Smooth muscle cell (in vitro differentiated cells): ENCODE data around the gene EEA1. TPM values are rescaled to one million over a fixed set of nuclear protein-coding genes. Genes with fewer than 3 reads are reported as not detected.

Source experiments
- DNase-seq: peaks from one replicate; lab custom pipeline; 2025; ENCODE audit not compliant: unreplicated experiment; lab: John Stamatoyannopoulos, UW
- H2AFZ ChIP-seq: fragments of 200-600 bp; sonication (generic); 2 replicates; pipeline ENCODE4 v1.6.0; 2016; ENCODE audit warnings: antibody characterized with exemption, low read depth, mild to moderate bottlenecking
- H3F3A ChIP-seq: fragments of 200-600 bp; sonication (generic); 2 replicates; pipeline ENCODE4 v1.6.0; 2017; ENCODE audit warnings: antibody characterized with exemption, low read depth
- H3K27ac ChIP-seq: fragments of 200-600 bp; sonication (generic); 2 replicates; pipeline ENCODE4 v1.5.1; 2016; ENCODE audit warnings: low read depth, mild to moderate bottlenecking
- H3K27me3 ChIP-seq: fragments of 200-600 bp; sonication (generic); 2 replicates; pipeline ENCODE4 v1.6.1; 2016; ENCODE audit warnings: low read depth, mild to moderate bottlenecking
- H3K36me3 ChIP-seq: fragments of 200-600 bp; sonication (generic); 2 replicates; pipeline ENCODE4 v1.5.1; 2016; ENCODE audit warnings: low read depth
- H3K4me1 ChIP-seq: fragments of 200-600 bp; sonication (generic); 2 replicates; pipeline ENCODE4 v1.5.1; 2016; ENCODE audit warnings: low read depth
- H3K4me2 ChIP-seq: fragments of 200-600 bp; sonication (generic); 2 replicates; pipeline ENCODE4 v1.6.0; 2016; ENCODE audit warnings: mild to moderate bottlenecking
- H3K4me3 ChIP-seq: fragments of 200-600 bp; sonication (generic); 2 replicates; pipeline ENCODE4 v1.5.1; 2016; ENCODE audit warnings: mild to moderate bottlenecking
- H3K79me2 ChIP-seq: fragments of 200-600 bp; sonication (generic); 2 replicates; pipeline ENCODE4 v1.6.0; 2016; ENCODE audit warnings: low read depth, mild to moderate bottlenecking
- H3K9ac ChIP-seq: fragments of 200-600 bp; sonication (generic); 2 replicates; pipeline ENCODE4 v1.6.0; 2016; ENCODE audit warnings: low read depth
- H3K9me3 ChIP-seq: fragments of 200-600 bp; sonication (generic); replicated peaks from 2 replicates; pipeline ENCODE4 v1.5.1; 2016; ENCODE audit warnings: low read depth
- H4K20me1 ChIP-seq: fragments of 200-600 bp; sonication (generic); 2 replicates; pipeline ENCODE4 v1.6.0; 2016; ENCODE audit warnings: low read depth
- CTCF ChIP-seq: fragments of 200-600 bp; sonication (generic); IDR thresholded peaks from 2 replicates; pipeline ENCODE4 v1.5.1; 2017; ENCODE audit warnings: borderline replicate concordance, mild to moderate bottlenecking, antibody characterized with exemption; ENCODE audit not compliant: insufficient read depth, poor library complexity, severe bottlenecking
- WGBS: methylation state at CpG from one replicate; pipeline ENCODE4 v1.1.7; 2016; ENCODE audit warnings: low lambda C conversion rate; 5-methylcytosine and 5-hydroxymethylcytosine counted together
- polyA plus RNA-seq: library from polyadenylated mRNA; unstranded; fragments of >200 nt; fragmentation: Nextera tagmentation; extraction: Ambion mirVana; gene quantifications from 2 replicates; pipeline ENCODE4 v1.2.1, GENCODE V29; 2016
- total RNA-seq: library from RNA; depleted of rRNA; stranded (reverse); fragments of >200 nt; gene quantifications from 2 replicates; pipeline ENCODE4 v1.2.3, GENCODE V29; 2014

The EEA1 gene
- total and polyA plus RNA-seq, 2 experiments from 2014 or later = 25.1 to 29.0 TPM

GRCh38 chr12:92921877-92922276 is 7.2 kb downstream of the EEA1 start:
- H3K36me3 ChIP-seq = no peaks in the 10 kb centered on the region
- H3K27ac ChIP-seq = no peak overlapping the region
- WGBS = 95% methylated on average over 1 of the region's 1 CpG
- peaks cover 7% of the 10 kb centered on the region for H3F3A ChIP-seq
- no peak for DNase-seq
- peaks cover 42% of the 10 kb centered on the region for H4K20me1 ChIP-seq
- H2AFZ ChIP-seq = no peak overlapping the region
- no peak overlapping the region for H3K9ac ChIP-seq
- H3K27me3 ChIP-seq = no peaks in the 10 kb centered on the region
- H3K79me2 ChIP-seq = peaks cover 51% of the 10 kb centered on the region
- no peaks in the 10 kb centered on the region for H3K9me3 ChIP-seq
- H3K4me3 ChIP-seq = no peak overlapping the region
- no peak for TF ChIP-seq CTCF
- peaks cover 5% of the 10 kb centered on the region for H3K4me1 ChIP-seq
- no peak overlapping the region for H3K4me2 ChIP-seq

- H3K9ac ChIP-seq = no peak overlapping the region
- H3F3A ChIP-seq = no peaks in the 10 kb centered on the region
- H3K4me3 ChIP-seq = no peak overlapping the region
- 95% methylated on average over 2 of the region's 2 CpGs for WGBS
- peaks cover 32% of the 10 kb centered on the region for H4K20me1 ChIP-seq
- TF ChIP-seq CTCF = no peak
- H3K36me3 ChIP-seq = no peaks in the 10 kb centered on the region
- DNase-seq = no peak
- H3K79me2 ChIP-seq = peaks cover 46% of the 10 kb centered on the region
- no peaks in the 10 kb centered on the region for H3K27me3 ChIP-seq
- no peak overlapping the region for H2AFZ ChIP-seq
- no peaks in the 10 kb centered on the region for H3K9me3 ChIP-seq
- no peak overlapping the region for H3K4me2 ChIP-seq
- no peak overlapping the region for H3K27ac ChIP-seq
- H3K4me1 ChIP-seq = no peaks in the 10 kb centered on the region
Observed at GRCh38 chr12:92915365-92915764, 13.7 kb downstream of the EEA1 start.

GRCh38 chr12:92914170-92914569 is 14.9 kb downstream of the EEA1 start:
- no peaks in the 10 kb centered on the region for H3K27me3 ChIP-seq
- 92% methylated on average over 4 of the region's 4 CpGs for WGBS
- no peaks in the 10 kb centered on the region for H3K36me3 ChIP-seq
- H3K4me3 ChIP-seq = no peak overlapping the region
- H2AFZ ChIP-seq = no peak overlapping the region
- peaks cover 57% of the 10 kb centered on the region for H3K79me2 ChIP-seq
- no peak for TF ChIP-seq CTCF
- no peak overlapping the region for H3K9ac ChIP-seq
- no peaks in the 10 kb centered on the region for H3F3A ChIP-seq
- H4K20me1 ChIP-seq = peaks cover 32% of the 10 kb centered on the region
- DNase-seq = no peak
- H3K9me3 ChIP-seq = no peaks in the 10 kb centered on the region
- H3K27ac ChIP-seq = no peak overlapping the region
- no peaks in the 10 kb centered on the region for H3K4me1 ChIP-seq
- no peak overlapping the region for H3K4me2 ChIP-seq

GRCh38 chr12:92912672-92913071 is 16.4 kb downstream of the EEA1 start:
- no peak overlapping the region for H3K4me2 ChIP-seq
- no peak for TF ChIP-seq CTCF
- H3F3A ChIP-seq = no peaks in the 10 kb centered on the region
- H3K79me2 ChIP-seq = peaks cover 72% of the 10 kb centered on the region
- no peaks in the 10 kb centered on the region for H3K4me1 ChIP-seq
- DNase-seq = no peak
- peak overlapping the region; percentile 11 for H3K27ac ChIP-seq
- peaks cover 37% of the 10 kb centered on the region for H4K20me1 ChIP-seq
- no peaks in the 10 kb centered on the region for H3K36me3 ChIP-seq
- H3K9me3 ChIP-seq = no peaks in the 10 kb centered on the region
- H2AFZ ChIP-seq = no peak overlapping the region
- no peak overlapping the region for H3K9ac ChIP-seq
- H3K27me3 ChIP-seq = no peaks in the 10 kb centered on the region
- 97% methylated on average over 2 of the region's 2 CpGs for whole genome bisulfite sequencing
- no peak overlapping the region for H3K4me3 ChIP-seq
